Natural killer cell (primary cell): ENCODE measurements around the gene LLGL1. TPM values are rescaled to one million over a fixed set of nuclear protein-coding genes. Genes with fewer than 3 reads are reported as not detected.

ENCODE experiments used
- ATAC-seq, 3 donors: fragments of 150-1000 bp in 2 of 3; fragments of 200-7000 bp in 1 of 3; cut with Tn5 transposase; 1 replicate in 1 of 3; 2 replicates in 2 of 3; pipeline ENCODE4 v1.10.0; 2021; ENCODE audit warnings: mild to moderate bottlenecking in 2 of 3, moderate library complexity in 2 of 3
- DNase-seq, 2 donors: peaks; one replicate each; pipeline versions ENCODE4 v3.0.0 to v3.0.0-alpha.2; 2013 to 2021; ENCODE audit warnings: mixed read lengths in 1 of 2
- H3K27ac ChIP-seq: one replicate; pipeline ENCODE4 v1.5.1; 2013; ENCODE audit warnings: mild to moderate bottlenecking, low read length
- H3K27me3 ChIP-seq: one replicate; pipeline ENCODE4 v1.6.1; 2013; ENCODE audit warnings: low read length; ENCODE audit not compliant: control insufficient read depth, insufficient read depth
- H3K36me3 ChIP-seq: one replicate; pipeline ENCODE4 v1.6.1; 2013; ENCODE audit warnings: low read length; ENCODE audit not compliant: control insufficient read depth, insufficient read depth
- H3K4me1 ChIP-seq: one replicate; pipeline ENCODE4 v1.6.1; 2013; ENCODE audit warnings: low read length; ENCODE audit not compliant: control insufficient read depth, insufficient read depth
- H3K4me3 ChIP-seq: one replicate; pipeline ENCODE4 v1.5.1; 2013; ENCODE audit warnings: low read length
- H3K9me3 ChIP-seq: one replicate; pipeline ENCODE4 v1.6.1; 2013; ENCODE audit warnings: low read length; ENCODE audit not compliant: control insufficient read depth, insufficient read depth
- H3K27ac Mint-ChIP-seq, 2 donors: one replicate each; pipeline ENCODE4 v1.8.0; 2022; ENCODE audit warnings: mild to moderate bottlenecking in 2 of 2, mixed read lengths in 2 of 2, moderate library complexity in 1 of 2
- H3K27me3 Mint-ChIP-seq, 2 donors: one replicate each; pipeline ENCODE4 v1.8.0; 2022; ENCODE audit warnings: low read depth in 2 of 2, mixed read lengths in 2 of 2
- H3K36me3 Mint-ChIP-seq: one replicate; pipeline ENCODE4 v1.8.0; 2022; ENCODE audit warnings: mixed read lengths
- H3K4me1 Mint-ChIP-seq, 2 donors: one replicate each; pipeline ENCODE4 v1.8.0; 2022; ENCODE audit warnings: mixed read lengths in 2 of 2
- H3K4me3 Mint-ChIP-seq: one replicate; pipeline ENCODE4 v1.8.0; 2022; ENCODE audit warnings: mild to moderate bottlenecking, moderate library complexity, mixed read lengths
- H3K9me3 Mint-ChIP-seq, 2 donors: one replicate each; pipeline ENCODE4 v1.8.0; 2022; ENCODE audit warnings: mixed read lengths in 2 of 2
- CTCF ChIP-seq: fragments of 200-600 bp; IDR thresholded peaks from one replicate; pipeline ENCODE4 v1.8.0; 2022; ENCODE audit warnings: antibody characterized with exemption
- WGBS: methylation state at CpG from one replicate; pipeline ENCODE4 v1.1.7; 2013; ENCODE audit warnings: missing lambda C conversion rate; ENCODE audit not compliant: insufficient coverage; 5-methylcytosine and 5-hydroxymethylcytosine counted together
- intact Hi-C: fragments of 100-400 bp; cut with micrococcal nuclease; formaldehyde crosslinking; loops from one replicate; pipeline ENCODE4 v1.14.2; 2022
- total RNA-seq, 4 donors: library from RNA; stranded (reverse); fragments of 120-200 nt in 1 of 4; gene quantifications; one replicate each; pipeline versions ENCODE4 v1.2.3 to v1.2.4, GENCODE V29; 2013 to 2022

The LLGL1 gene
- total RNA-seq, 3 donors from 2014 or later (not counting 1 experiment from before 2014, with no cell fraction given), result 19.7 to 26.2 (median 25.8) TPM

GRCh38 chr17:18291718-18292540 is 66.5 kb downstream of the LLGL1 start:
- intact Hi-C loops, result no loop called here
- no peaks in the 10 kb centered on the region for H3K27me3 ChIP-seq
- no peak for DNase-seq
- no peak for TF ChIP-seq CTCF
- ATAC-seq, result no peak
- H3K9me3 ChIP-seq, result no peaks in the 10 kb centered on the region
- Mint-ChIP-seq H3K4me3 (no peak overlapping the region), H3K9me3 (no peaks in the 10 kb centered on the region), H3K27ac (no peak overlapping the region), H3K4me1 (no peaks in the 10 kb centered on the region), H3K27me3 (no peaks in the 10 kb centered on the region), H3K36me3 (no peaks in the 10 kb centered on the region)
- 96% methylated on average over 11 of the region's 15 CpGs for WGBS
- H3K27ac ChIP-seq, result no peak overlapping the region
- no peaks in the 10 kb centered on the region for H3K4me1 ChIP-seq
- H3K36me3 ChIP-seq, result peaks cover 30% of the 10 kb centered on the region
- H3K4me3 ChIP-seq, result no peak overlapping the region

Other genes with a start within 250 kb of the LLGL1 start
- gene ATPAF2, start 186.5 kb upstream of the LLGL1 start, total RNA-seq, result 10 to 100 TPM; 31.4 to 43.4 (median 41.5) TPM
- 1 to 10 TPM; 6.6 to 10.0 (median 6.9) TPM for gene GID4, start 186.2 kb upstream of the LLGL1 start, total RNA-seq
- 10 to 100 TPM; 53.3 to 69.2 (median 62.7) TPM for gene DRG2, start 137.7 kb upstream of the LLGL1 start, total RNA-seq
- gene MYO15A, start 116.9 kb upstream of the LLGL1 start, total RNA-seq, result 1 to 10 TPM; 1.6 to 2.0 (median 1.8) TPM
- 100 to 1,000 TPM in 1 of 3 donors, 10 to 100 TPM in 2; 95.6 to 114 (median 96.7) TPM for gene ALKBH5, start 41.8 kb upstream of the LLGL1 start, total RNA-seq
- gene FLII, start 33.1 kb downstream of the LLGL1 start, total RNA-seq, result 100 to 1,000 TPM; 286 to 342 (median 327) TPM
- 10 to 100 TPM; 10.6 to 12.8 (median 11.3) TPM for gene MIEF2, start 35.0 kb downstream of the LLGL1 start, total RNA-seq
- gene TOP3A, start 89.4 kb downstream of the LLGL1 start, total RNA-seq, result 10 to 100 TPM; 38.1 to 59.7 (median 53.2) TPM
- gene SMCR8, start 89.7 kb downstream of the LLGL1 start, total RNA-seq, result 10 to 100 TPM; 33.5 to 48.5 (median 39.2) TPM
- 10 to 100 TPM in 2 of 3 donors, 1 to 10 TPM in 1; 8.8 to 19.2 (median 17.3) TPM for gene SHMT1, start 137.9 kb downstream of the LLGL1 start, total RNA-seq
- gene EVPLL, start 152.1 kb downstream of the LLGL1 start, total RNA-seq, result under 1 TPM in 1 of 3 donors, not detected in 2; 0.28 TPM